ENCODE data around the gene CNTNAP4. TPM values are rescaled to one million over a fixed set of nuclear protein-coding genes. Genes with fewer than 3 reads are reported as not detected.

The CNTNAP4 gene
- total and polyA plus RNA-seq, 2 of the 4 experiments (the other 2 are of a cell fraction), result not detected

DNA sequence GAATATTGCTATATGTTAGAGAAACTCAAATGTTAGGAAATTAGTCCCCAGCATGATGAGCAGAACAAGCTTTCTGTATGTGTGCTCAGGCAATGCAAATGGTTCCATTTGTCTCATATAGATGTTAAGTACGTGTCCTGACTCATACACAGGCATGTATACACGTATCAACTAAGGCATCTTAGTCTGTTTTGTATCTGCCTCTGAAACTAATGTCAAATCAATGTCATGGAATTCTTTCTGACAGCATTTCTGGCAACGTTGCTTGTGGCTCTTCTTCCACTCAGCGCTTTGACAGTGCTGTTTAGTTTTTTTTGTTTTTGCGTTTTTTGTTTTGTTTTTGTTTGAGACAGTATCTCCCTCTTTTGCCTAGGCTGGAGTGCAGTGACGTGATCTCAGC lies 111.9 kb downstream of the CNTNAP4 start:
- Histone ChIP-seq H3K4me3 (ENCODE audit: insufficient read depth, low read depth, low read length) (no peak overlapping the region), H3K9me1 (ENCODE audit: insufficient read depth, low read length) (no peaks in the 10 kb centered on the region), H3K9ac (ENCODE audit: low read depth, low read length) (no peak overlapping the region), H4K20me1 (ENCODE audit: insufficient read depth, low read length) (no peaks in the 10 kb centered on the region), H3K18ac (ENCODE audit: low read depth, low read length) (no peak overlapping the region), H2AFZ (replicated peaks; ENCODE audit: low read length, poor library complexity) (no peak overlapping the region), H3K79me1 (ENCODE audit: low read depth in 1 of 2, low read length in 2 of 2) (no peaks in the 10 kb centered on the region), H3K4ac (ENCODE audit: low read depth, low read length) (no peak overlapping the region), H3K36me3 (ENCODE audit: control insufficient read depth, insufficient read depth, low read length) (no peaks in the 10 kb centered on the region), H4K8ac (ENCODE audit: low read depth in 2 of 2, low read length in 2 of 2) (no peak overlapping the region), H3K14ac (replicated peaks; ENCODE audit: low read depth, low read length) (no peak overlapping the region), H2BK20ac (ENCODE audit: low read depth, low read length) (no peak overlapping the region), H2AK9ac (replicated peaks; ENCODE audit: low read depth, low read length, poor library complexity) (no peak overlapping the region), H4K91ac (ENCODE audit: insufficient read depth, low read depth, low read length) (no peak overlapping the region), H2BK120ac (ENCODE audit: low read depth, low read length) (no peak overlapping the region), H3K27me3 (ENCODE audit: control insufficient read depth, insufficient read depth, low read length) (no peaks in the 10 kb centered on the region), H3K56ac (ENCODE audit: extremely low read depth, insufficient read depth, low read length) (no peak overlapping the region), H3K4me2 (ENCODE audit: low read depth, low read length) (no peak overlapping the region), H4K5ac (ENCODE audit: low read depth, low read length) (no peak overlapping the region), H3K4me1 (ENCODE audit: control insufficient read depth, insufficient read depth, low read length) (no peaks in the 10 kb centered on the region), H2BK15ac (ENCODE audit: low read depth, low read length) (no peak overlapping the region), H3K9me3 (ENCODE audit: control insufficient read depth, insufficient read depth, low read length) (peaks cover 4% of the 10 kb centered on the region; the same call in 1 of the 2 replicates), H2AK5ac (ENCODE audit: low read depth, low read length) (no peak overlapping the region), H3K27ac (ENCODE audit: insufficient read depth, low read length) (no peak overlapping the region), H3K23ac (ENCODE audit: low read depth, low read length) (no peak overlapping the region), H2BK5ac (ENCODE audit: low read depth, low read length, poor library complexity, severe bottlenecking) (no peak overlapping the region)
- intact Hi-C loops (cut with micrococcal nuclease), result no loop called here
- ATAC-seq (ENCODE audit: low read depth) (no peak), DNase-seq (no peak)
- no CpG with 5 or more reads among the region's 6 CpGs for WGBS, 2 experiments (ENCODE audit: extremely low coverage in 2 of 2, insufficient read length in 1 of 2)
- dilution Hi-C loops (cut with HindIII; ENCODE audit: low sequenced_read_pairs, unreplicated experiment), result no loop called here
- in situ Hi-C loops (cut with MboI; ENCODE audit: low sequenced_read_pairs), result no loop called here
- TF ChIP-seq RAD21 (IDR thresholded peaks at IDR 0.05; ENCODE audit: low read length) (no peak), NFE2L2 (IDR thresholded peaks at IDR 0.05; ENCODE audit: low read depth, low read length) (no peak), POLR2A (IDR thresholded peaks at IDR 0.05; ENCODE audit: low read depth, low read length) (no peak), CEBPB (IDR thresholded peaks at IDR 0.05; ENCODE audit: low read depth, low read length) (no peak), ELK1 (IDR thresholded peaks at IDR 0.05; ENCODE audit: borderline replicate concordance, low read depth, low read length) (no peak), MAFK (IDR thresholded peaks at IDR 0.05; ENCODE audit: low read depth, low read length) (no peak), SMC3 (IDR thresholded peaks at IDR 0.05; ENCODE audit: low read depth, low read length) (no peak)
- TF ChIP-seq, protein P1, sequence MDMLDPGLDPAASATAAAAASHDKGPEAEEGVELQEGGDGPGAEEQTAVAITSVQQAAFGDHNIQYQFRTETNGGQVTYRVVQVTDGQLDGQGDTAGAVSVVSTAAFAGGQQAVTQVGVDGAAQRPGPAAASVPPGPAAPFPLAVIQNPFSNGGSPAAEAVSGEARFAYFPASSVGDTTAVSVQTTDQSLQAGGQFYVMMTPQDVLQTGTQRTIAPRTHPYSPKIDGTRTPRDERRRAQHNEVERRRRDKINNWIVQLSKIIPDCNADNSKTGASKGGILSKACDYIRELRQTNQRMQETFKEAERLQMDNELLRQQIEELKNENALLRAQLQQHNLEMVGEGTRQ (IDR thresholded peaks at IDR 0.05; ENCODE audit: low read depth, low read length), result no peak
- BruUV-seq (replicated peaks), result no TSS peak
- POLR2A ChIA-PET (ENCODE audit: unreplicated experiment), result no interaction called here
- CTCF ChIA-PET, result no interaction called here
